Measurements from ENCODE around the gene PSMC6. TPM values are rescaled to one million over a fixed set of nuclear protein-coding genes. Genes with fewer than 3 reads are reported as not detected.

Gene PSMC6
- total RNA-seq, 4 donors from 2014 or later = 69.3 to 79.7 (median 75.9) TPM

- intact Hi-C loops (cut with DNase I; ENCODE audit: low total_unique reads) = no loop called here
- 0 to 1% methylated on average over 11 of the region's 11 CpGs for WGBS, 2 donors
- peak overlapping the region; percentile 98 for H3K4me3 ChIP-seq (ENCODE audit: low read depth, poor library complexity, severe bottlenecking)
- TF ChIP-seq POLR2A (IDR thresholded peaks at IDR 0.05) (no peak), CTCF (IDR thresholded peaks at IDR 0.05) (no peak)
- no peak for DNase-seq (ENCODE audit: low spot score in 2 of 2)
These were observed 23.7 kb downstream of the PSMC6 start for GRCh38 chr14:52730709-52731111.

GRCh38 chr14:52733824-52734223, 26.8 kb downstream of the PSMC6 start:
- WGBS, 2 donors = 97 to 98% methylated on average over 9 of the region's 9 CpGs
- TF ChIP-seq POLR2A (IDR thresholded peaks at IDR 0.05) = no peak
- no peak for TF ChIP-seq CTCF (IDR thresholded peaks at IDR 0.05)

GRCh38 chr14:52735921-52736489, 29.0 kb downstream of the PSMC6 start:
- no peak overlapping the region for H3K4me3 ChIP-seq (ENCODE audit: low read depth, poor library complexity, severe bottlenecking)
- WGBS, 2 donors = 66 to 68% methylated on average over 1 of the region's 1 CpG
- DNase-seq (ENCODE audit: low spot score in 2 of 2) = no peak
- TF ChIP-seq POLR2A (IDR thresholded peaks at IDR 0.05) (no peak), CTCF (IDR thresholded peaks at IDR 0.05) (no peak)
- intact Hi-C loops (cut with DNase I; ENCODE audit: low total_unique reads) = no loop called here

More at GRCh38 chr14:52733824-52734223, 26.8 kb downstream of the PSMC6 start:
- no peak for DNase-seq (ENCODE audit: low spot score in 2 of 2)
- H3K4me3 ChIP-seq (ENCODE audit: low read depth, poor library complexity, severe bottlenecking) = no peak overlapping the region
- intact Hi-C loops (cut with DNase I; ENCODE audit: low total_unique reads) = no loop called here

GRCh38 chr14:52738409-52738808, 31.4 kb downstream of the PSMC6 start:
- H3K4me3 ChIP-seq (ENCODE audit: low read depth, poor library complexity, severe bottlenecking) = no peak overlapping the region
- no peak for DNase-seq (ENCODE audit: low spot score in 2 of 2)
- intact Hi-C loops (cut with DNase I; ENCODE audit: low total_unique reads) = no loop called here
- TF ChIP-seq POLR2A (IDR thresholded peaks at IDR 0.05) = no peak
- TF ChIP-seq CTCF (IDR thresholded peaks at IDR 0.05) = no peak

- H3K4me3 ChIP-seq (ENCODE audit: low read depth, poor library complexity, severe bottlenecking) = no peak overlapping the region
- WGBS, 2 donors = 93 to 95% methylated on average over 1 of the region's 1 CpG
- intact Hi-C loops (cut with DNase I; ENCODE audit: low total_unique reads) = no loop called here
- no peak for DNase-seq (ENCODE audit: low spot score in 2 of 2)
- TF ChIP-seq CTCF (IDR thresholded peaks at IDR 0.05) (no peak), POLR2A (IDR thresholded peaks at IDR 0.05) (no peak)
These were observed 33.8 kb downstream of the PSMC6 start for GRCh38 chr14:52740751-52741150.

- H3K4me3 ChIP-seq (ENCODE audit: low read depth, poor library complexity, severe bottlenecking) = no peak overlapping the region
- no peak for DNase-seq (ENCODE audit: low spot score in 2 of 2)
- TF ChIP-seq CTCF (IDR thresholded peaks at IDR 0.05) = no peak
- TF ChIP-seq POLR2A (IDR thresholded peaks at IDR 0.05) = no peak
- intact Hi-C loops (cut with DNase I; ENCODE audit: low total_unique reads) = no loop called here
These were observed 34.9 kb downstream of the PSMC6 start for GRCh38 chr14:52741865-52742264.
